NCI-H748 (cell line): Measurements from ENCODE around the gene MYO15B.

ENCODE experiments used
- DNase-seq: peaks from one replicate; lab custom pipeline; 2025; ENCODE audit not compliant: unreplicated experiment; lab: John Stamatoyannopoulos, UW

The MYO15B gene

GRCh38 chr17:75587675-75588595 lies at the start of gene MYO15B:
Gene MYO15B (plus strand): TSS chr17:75587800. CDS start chr17:75588058, 258 bp downstream.
- peak; percentile 60 for DNase-seq

- DNase-seq, result no peak
Measured at GRCh38 chr17:75539967-75540729, 47.5 kb upstream of the MYO15B start.

GRCh38 chr17:75540923-75541503 lies 46.6 kb upstream of the MYO15B start:
- DNase-seq, result no peak

- no peak for DNase-seq
Measured at GRCh38 chr17:75542229-75542628, 45.4 kb upstream of the MYO15B start.

GRCh38 chr17:75542728-75543336 lies 44.8 kb upstream of the MYO15B start:
- no peak for DNase-seq

GRCh38 chr17:75544250-75544649 lies 43.4 kb upstream of the MYO15B start:
- no peak for DNase-seq

GRCh38 chr17:75546181-75546580 lies 41.4 kb upstream of the MYO15B start:
- DNase-seq, result no peak

GRCh38 chr17:75547091-75547490 lies 40.5 kb upstream of the MYO15B start:
- DNase-seq, result no peak

- no peak for DNase-seq
Measured at GRCh38 chr17:75548813-75549212, 38.8 kb upstream of the MYO15B start.

- peak; percentile 97 for DNase-seq
Measured at GRCh38 chr17:75549246-75550138, 38.1 kb upstream of the MYO15B start.

- no peak for DNase-seq
Measured at GRCh38 chr17:75550139-75550465, 37.5 kb upstream of the MYO15B start.

GRCh38 chr17:75551266-75551665 lies 36.3 kb upstream of the MYO15B start:
- no peak for DNase-seq

- no peak for DNase-seq
Measured at GRCh38 chr17:75552425-75553294, 34.9 kb upstream of the MYO15B start.

- no peak for DNase-seq
Measured at GRCh38 chr17:75553295-75554110, 34.1 kb upstream of the MYO15B start.

- no peak for DNase-seq
Measured at GRCh38 chr17:75555679-75556153, 31.9 kb upstream of the MYO15B start.

- no peak for DNase-seq
Measured at GRCh38 chr17:75557075-75557851, 30.3 kb upstream of the MYO15B start.

- DNase-seq, result no peak
Measured at GRCh38 chr17:75557852-75558665, 29.5 kb upstream of the MYO15B start.
